Measurements from ENCODE around the gene SLAIN2. TPM values are rescaled to one million over a fixed set of nuclear protein-coding genes. Genes with fewer than 3 reads are reported as not detected.

Gene SLAIN2
- polyA plus RNA-seq, 3 donors: 56.3 to 74.2 (median 66.6) TPM

GRCh38 chr4:48470137-48470536 lies 128.8 kb downstream of the SLAIN2 start:
- no peak for DNase-seq (ENCODE audit: extremely low read depth in 1 of 11, low read depth in 9 of 11, low spot score in 4 of 11)

DNA sequence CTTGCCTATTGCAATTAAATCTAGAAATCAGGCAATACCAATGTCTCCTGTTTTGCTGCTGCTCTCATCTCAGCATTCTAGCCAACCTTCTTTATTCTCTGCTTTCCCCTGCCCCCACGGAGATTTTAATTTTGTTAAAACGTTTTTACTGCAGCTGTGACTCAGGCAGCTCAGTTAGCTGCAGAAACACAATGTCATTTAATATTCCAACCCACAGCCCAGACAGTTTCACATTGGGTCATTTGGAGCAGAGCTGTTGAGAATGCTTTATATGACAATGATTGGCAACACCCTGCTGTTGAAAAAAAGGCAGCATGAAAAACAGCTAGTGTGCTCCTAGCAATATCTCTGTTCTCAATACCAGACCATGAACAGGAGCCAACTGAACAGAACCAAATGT lies 129.2 kb downstream of the SLAIN2 start:
- no peak for DNase-seq (ENCODE audit: extremely low read depth in 1 of 11, low read depth in 9 of 11, low spot score in 4 of 11)

GRCh38 chr4:48472794-48473193 lies 131.5 kb downstream of the SLAIN2 start:
- DNase-seq (ENCODE audit: extremely low read depth in 1 of 11, low read depth in 9 of 11, low spot score in 4 of 11): no peak

GRCh38 chr4:48475770-48476169 lies 134.4 kb downstream of the SLAIN2 start:
- DNase-seq (ENCODE audit: extremely low read depth in 1 of 11, low read depth in 9 of 11, low spot score in 4 of 11): no peak

Other genes with a start within 250 kb of the SLAIN2 start
- 1 to 10 TPM; 1.5 to 4.2 (median 2.5) TPM for gene TXK, start 207.3 kb upstream of the SLAIN2 start, polyA plus RNA-seq (ENCODE audit: insufficient read length in 3 of 3)
- gene TEC, start 71.7 kb upstream of the SLAIN2 start, polyA plus RNA-seq (ENCODE audit: insufficient read length in 3 of 3): 1 to 10 TPM; 3.1 to 5.5 (median 4.5) TPM
- under 1 TPM; 0.25 to 0.54 (median 0.30) TPM for gene SLC10A4, start 141.8 kb downstream of the SLAIN2 start, polyA plus RNA-seq (ENCODE audit: insufficient read length in 3 of 3)
- not detected for gene ZAR1, start 148.7 kb downstream of the SLAIN2 start, polyA plus RNA-seq (ENCODE audit: insufficient read length in 3 of 3)